Activated CD8-positive, alpha-beta memory T cell treated with anti-CD3 and anti-CD28 coated beads, Interleukin-2, amount 50 U/mL, for 1 hour (primary cell): ENCODE results near the gene TMEM125.

Source experiments
- DNase-seq: peaks from one replicate; pipeline ENCODE4 v3.0.0-alpha.2; 2020; ENCODE audit errors: extremely low read depth

The TMEM125 gene

GRCh38 chr1:43247256-43247921 lies 22.4 kb upstream of the TMEM125 start:
- DNase-seq: no peak

DNA sequence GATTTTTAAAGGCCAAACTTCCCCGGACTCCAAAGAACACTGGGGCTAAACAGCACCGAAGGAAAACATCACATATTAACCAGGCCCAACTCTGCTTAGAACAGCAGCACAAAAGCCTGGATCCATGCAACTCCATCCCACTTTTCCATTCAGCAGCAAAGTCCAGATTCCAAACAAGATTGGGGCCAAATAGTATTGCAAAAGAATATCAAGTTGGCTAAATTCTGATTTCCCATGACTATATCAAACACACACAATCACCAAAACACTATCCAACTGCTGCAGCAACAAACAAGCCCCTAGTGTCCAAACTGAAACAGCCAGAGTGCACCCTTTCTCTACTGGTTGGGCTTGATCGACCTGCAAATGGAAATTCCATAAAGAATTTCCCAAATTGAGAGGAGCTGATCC lies 19.4 kb upstream of the TMEM125 start:
- no peak for DNase-seq

DNA sequence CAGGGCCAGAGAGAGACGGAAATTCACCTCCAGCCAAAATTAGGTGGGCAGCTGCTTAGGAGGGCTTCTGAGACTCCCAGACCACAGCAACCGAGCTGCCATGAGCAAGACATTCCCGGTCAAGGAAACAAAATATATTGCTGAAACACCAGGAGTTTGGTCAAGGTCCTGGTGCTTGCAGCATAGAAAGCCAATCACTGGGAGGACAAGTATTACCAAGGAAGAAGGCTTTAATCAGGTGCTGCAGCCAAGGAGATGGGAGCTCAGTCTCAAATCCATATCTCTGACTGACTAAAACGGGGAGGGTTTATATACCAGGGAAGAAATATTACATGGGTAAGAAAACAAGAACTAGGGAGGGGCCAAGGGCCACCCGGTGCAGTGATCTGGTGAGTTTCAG lies 18.8 kb upstream of the TMEM125 start:
- no peak for DNase-seq

DNA sequence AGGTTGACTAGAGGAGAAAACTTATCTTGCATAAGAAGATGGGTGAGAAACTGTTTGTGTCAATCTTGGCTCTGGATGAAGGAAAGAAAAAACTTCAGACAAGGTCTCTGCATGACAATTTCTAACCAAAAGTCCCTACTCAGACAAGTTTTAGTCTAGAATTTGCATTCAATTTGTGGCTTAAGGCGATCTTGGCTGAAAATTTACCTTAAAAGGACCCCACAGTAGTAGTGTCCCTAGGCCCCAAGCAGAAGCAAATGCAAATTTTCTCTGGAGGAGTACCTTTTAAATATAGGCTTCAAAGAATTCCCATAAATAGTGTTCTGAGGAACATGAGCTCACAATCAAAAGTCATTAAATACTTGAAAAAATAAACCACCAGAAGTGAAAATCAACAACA lies 17.6 kb upstream of the TMEM125 start:
- DNase-seq: no peak

DNA sequence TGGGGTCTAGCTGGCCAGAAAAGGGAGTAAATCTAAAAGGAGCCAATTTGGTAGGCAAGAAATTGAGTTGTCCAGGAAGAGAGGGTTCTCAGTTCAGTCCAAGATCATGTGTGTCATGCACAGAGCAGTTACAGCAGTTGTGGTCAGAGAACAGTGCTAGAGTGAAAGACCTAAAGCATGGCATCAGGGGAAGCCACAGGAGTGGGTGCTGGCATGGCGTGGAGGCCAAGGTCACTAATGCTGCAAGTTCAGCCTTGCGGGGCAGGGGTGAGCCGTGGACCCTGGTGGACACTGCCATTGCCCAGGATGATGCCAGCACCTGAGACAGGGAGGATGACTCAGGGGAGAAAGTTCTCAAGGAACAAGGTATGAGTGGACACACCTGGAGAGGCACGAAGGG lies 16.6 kb upstream of the TMEM125 start:
- DNase-seq: no peak

DNA sequence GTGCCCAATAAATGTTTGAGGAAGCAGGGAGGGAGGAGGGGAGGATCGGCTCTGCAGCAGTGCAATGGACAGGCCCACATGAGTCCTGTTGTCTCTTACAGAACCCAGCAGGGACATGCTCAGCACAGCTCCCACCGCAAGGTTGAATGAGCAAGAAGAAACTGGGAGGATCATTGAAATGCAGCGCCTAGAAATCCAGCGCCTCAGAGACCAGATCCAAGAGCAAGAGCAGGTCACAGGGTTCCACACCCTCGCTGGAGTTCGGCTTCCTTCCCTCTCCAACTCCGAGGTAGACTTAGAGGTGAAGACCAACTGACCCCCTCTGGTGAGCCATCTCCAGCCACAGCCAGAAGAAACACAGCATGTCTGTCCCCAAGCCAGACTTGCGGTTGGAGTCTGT lies 15.9 kb upstream of the TMEM125 start:
- DNase-seq: no peak

DNA sequence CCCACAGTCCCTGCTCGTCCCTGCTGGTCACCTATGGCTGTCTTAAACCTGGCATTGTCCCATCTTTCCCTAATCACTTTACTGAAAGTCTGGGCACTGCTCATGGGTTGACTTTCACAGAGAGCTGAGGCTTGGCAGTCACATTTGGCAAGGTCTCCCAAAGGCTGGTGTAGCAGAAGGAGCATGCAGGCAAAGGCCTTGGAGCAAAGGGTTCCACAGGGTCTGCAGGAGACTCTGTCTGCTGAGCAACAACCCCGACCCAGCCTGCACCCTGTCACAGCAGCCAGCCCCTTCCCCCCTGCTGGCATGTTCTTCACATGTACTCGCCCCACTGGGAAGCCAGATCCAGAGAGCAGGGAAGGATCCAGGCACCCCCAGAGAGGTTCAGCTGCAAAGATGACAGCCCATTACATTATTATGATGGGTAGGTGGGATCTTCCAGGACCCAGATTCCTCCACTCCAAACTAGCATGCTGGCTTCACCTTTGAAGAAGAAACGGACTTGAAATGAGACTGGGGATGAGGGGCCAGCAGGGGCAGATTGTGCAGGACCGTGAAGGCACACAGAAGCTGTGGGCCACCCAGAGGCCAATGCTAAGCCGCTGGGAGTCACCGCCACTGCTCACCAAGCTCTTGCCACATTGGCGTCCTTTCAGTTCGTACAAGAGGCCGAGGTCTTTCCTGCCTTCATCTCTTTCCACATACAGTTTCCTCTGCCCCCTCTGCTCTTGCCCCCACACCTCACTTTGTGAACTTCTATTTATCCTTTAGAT lies 14.2 kb upstream of the TMEM125 start:
- DNase-seq: no peak

- DNase-seq: no peak
These were observed 12.9 kb upstream of the TMEM125 start for GRCh38 chr1:43256675-43257570.

- no peak for DNase-seq
These were observed 11.4 kb upstream of the TMEM125 start for GRCh38 chr1:43258370-43258769.

DNA sequence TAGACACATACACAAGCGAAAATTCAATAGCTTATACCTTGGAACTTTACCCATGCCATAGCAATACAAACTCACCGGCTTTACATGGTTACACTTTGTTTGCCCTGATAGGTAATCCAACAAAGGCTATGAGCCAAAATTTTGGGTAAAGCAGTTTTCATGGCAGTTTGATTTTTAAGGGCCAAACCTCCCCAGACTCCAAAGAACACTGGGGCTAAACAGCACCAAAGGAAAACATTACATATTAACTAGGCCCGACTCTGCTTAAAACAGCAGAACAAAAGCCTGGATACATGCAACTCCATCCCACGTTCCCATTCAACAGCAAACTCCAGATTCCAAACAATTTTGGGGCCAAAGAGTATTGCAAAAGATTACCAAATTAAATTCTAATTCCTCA lies 4.4 kb upstream of the TMEM125 start:
- no peak for DNase-seq

DNA sequence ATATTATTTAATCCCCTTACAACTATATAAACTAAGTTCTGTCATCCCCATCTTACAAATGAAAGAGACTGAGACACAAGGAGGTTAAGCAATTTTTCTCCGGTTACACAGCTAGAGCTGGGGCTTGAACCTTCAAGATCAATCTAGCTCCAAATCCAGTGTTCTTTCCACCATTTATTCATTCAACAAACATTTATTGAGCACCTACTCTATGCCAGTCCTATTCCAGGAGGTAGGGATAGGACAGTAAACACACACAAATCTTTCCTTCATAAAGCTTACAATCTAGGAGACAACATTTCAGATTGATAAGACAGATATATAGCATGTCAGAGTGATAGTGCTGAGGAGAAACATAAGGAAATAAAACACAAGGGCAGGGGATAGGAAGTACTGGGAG lies 2.9 kb upstream of the TMEM125 start:
- DNase-seq: no peak

- DNase-seq: no peak
These were observed 2.4 kb upstream of the TMEM125 start for GRCh38 chr1:43267291-43267805.

GRCh38 chr1:43267818-43268425 lies 1.9 kb upstream of the TMEM125 start:
- no peak for DNase-seq

DNA sequence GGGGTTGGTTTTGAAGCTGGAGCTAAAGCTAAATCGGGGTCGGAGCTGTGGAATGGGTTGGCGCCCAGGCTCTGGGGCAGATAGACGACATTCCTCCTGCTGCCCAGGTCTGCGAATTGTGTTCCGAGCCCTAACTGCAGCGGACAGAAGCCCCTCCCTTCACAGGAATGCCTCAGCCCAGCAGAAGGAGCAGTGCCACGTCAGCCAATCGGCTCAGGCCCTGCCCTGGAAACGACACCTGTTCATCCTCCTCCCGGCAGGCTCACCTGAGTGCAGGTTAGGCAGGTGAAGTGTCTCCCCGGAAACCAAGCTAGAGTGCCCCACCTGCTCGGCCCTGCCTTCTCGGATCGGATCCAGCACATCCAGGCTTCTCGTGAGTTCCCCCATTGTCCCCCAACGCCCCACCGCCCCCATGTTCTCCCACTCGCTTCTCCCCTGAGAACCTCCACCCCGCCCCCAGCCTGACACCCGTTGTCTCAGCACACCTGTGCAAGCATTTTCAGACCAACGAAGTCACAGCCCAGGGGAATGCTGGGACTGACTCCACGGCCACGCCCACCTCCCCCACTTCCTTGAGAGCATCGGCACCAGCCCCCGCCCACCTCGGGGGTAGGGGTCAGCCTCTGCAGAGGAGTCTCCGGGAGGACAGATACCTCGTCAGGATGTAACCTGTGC lies 775 bp downstream of the TMEM125 start:
- DNase-seq: no peak

GRCh38 chr1:43271186-43272118 lies 1.7 kb downstream of the TMEM125 start:
- DNase-seq: no peak

DNA sequence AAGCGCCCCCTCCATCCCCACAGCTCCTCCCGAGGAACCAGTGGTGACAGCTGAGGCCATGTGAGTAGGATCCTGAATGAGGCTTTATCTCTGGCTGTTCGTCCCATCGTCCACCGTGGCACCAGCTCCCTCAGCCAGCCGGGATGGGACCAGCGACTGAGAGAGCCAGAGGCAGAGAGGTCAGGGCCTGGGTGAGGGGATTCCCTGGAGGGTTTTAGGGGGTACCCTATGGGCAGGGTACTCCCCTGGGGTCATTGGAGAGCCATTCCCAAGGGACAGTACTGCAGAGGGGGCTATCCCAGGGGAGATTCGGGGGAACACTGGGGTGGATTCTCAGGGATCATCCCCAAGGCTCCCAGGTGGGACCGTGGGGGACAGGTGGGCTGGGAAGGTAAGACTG lies 2.4 kb downstream of the TMEM125 start:
- DNase-seq: no peak

- DNase-seq: no peak
These were observed 3.1 kb downstream of the TMEM125 start for GRCh38 chr1:43272576-43273571.

- DNase-seq: no peak
These were observed 3.9 kb downstream of the TMEM125 start for GRCh38 chr1:43273708-43274107.
